Measurements from ENCODE around the gene PAM.

- TF ChIP-seq CTCF (conservative IDR thresholded peaks at IDR 0.05; ENCODE audit: low read depth, low read length) (no peak), EZH2 (IDR thresholded peaks at IDR 0.05; ENCODE audit: low read length, unreplicated experiment) (no peak)
Measured at GRCh38 chr5:102930244-102930643, 175.1 kb downstream of the PAM start.

Measured in PC-3 (cell line).